ENCODE results near the gene SLC46A2.

SLC46A2 gene

GRCh38 chr9:112856843-112857242 is 33.8 kb downstream of the SLC46A2 start:
- DNase-seq, result no peak
- peaks cover 47% of the 10 kb centered on the region for H3K4me1 Mint-ChIP-seq
- TF ChIP-seq CTCF (IDR thresholded peaks at IDR 0.05), result no peak
- H3K27me3 Mint-ChIP-seq (ENCODE audit: low read depth, poor library complexity), result peaks cover 4% of the 10 kb centered on the region
- no peak overlapping the region for H3K27ac Mint-ChIP-seq
- peaks cover 28% of the 10 kb centered on the region for H3K36me3 Mint-ChIP-seq (ENCODE audit: low read depth)
- no peak overlapping the region for H3K4me3 Mint-ChIP-seq
- H3K9me3 Mint-ChIP-seq, result no peaks in the 10 kb centered on the region

- H3K27ac Mint-ChIP-seq, result no peak overlapping the region
- H3K27me3 Mint-ChIP-seq (ENCODE audit: low read depth, poor library complexity), result peaks cover 4% of the 10 kb centered on the region
- DNase-seq, result no peak
- peaks cover 34% of the 10 kb centered on the region for H3K36me3 Mint-ChIP-seq (ENCODE audit: low read depth)
- no peaks in the 10 kb centered on the region for H3K9me3 Mint-ChIP-seq
- no peak overlapping the region for H3K4me3 Mint-ChIP-seq
- TF ChIP-seq CTCF (IDR thresholded peaks at IDR 0.05), result no peak
- H3K4me1 Mint-ChIP-seq, result peaks cover 42% of the 10 kb centered on the region
Measured at GRCh38 chr9:112856200-112856599, 34.5 kb downstream of the SLC46A2 start.

GRCh38 chr9:112854657-112855056 is 36.0 kb downstream of the SLC46A2 start:
- Mint-ChIP-seq H3K4me3 (no peak overlapping the region), H3K9me3 (no peaks in the 10 kb centered on the region), H3K4me1 (peaks cover 42% of the 10 kb centered on the region), H3K36me3 (ENCODE audit: low read depth) (peaks cover 28% of the 10 kb centered on the region), H3K27ac (no peak overlapping the region), H3K27me3 (ENCODE audit: low read depth, poor library complexity) (peaks cover 4% of the 10 kb centered on the region)
- DNase-seq, result no peak
- TF ChIP-seq CTCF (IDR thresholded peaks at IDR 0.05), result no peak

GRCh38 chr9:112853882-112854585 is 36.6 kb downstream of the SLC46A2 start:
- Mint-ChIP-seq H3K4me3 (no peak overlapping the region), H3K9me3 (no peaks in the 10 kb centered on the region), H3K27me3 (ENCODE audit: low read depth, poor library complexity) (peaks cover 4% of the 10 kb centered on the region), H3K36me3 (ENCODE audit: low read depth) (peaks cover 28% of the 10 kb centered on the region), H3K27ac (no peak overlapping the region), H3K4me1 (peaks cover 42% of the 10 kb centered on the region)
- TF ChIP-seq CTCF (IDR thresholded peaks at IDR 0.05), result no peak
- DNase-seq, result no peak

GRCh38 chr9:112852741-112853504 is 37.8 kb downstream of the SLC46A2 start:
- peaks cover 36% of the 10 kb centered on the region for H3K4me1 Mint-ChIP-seq
- no peaks in the 10 kb centered on the region for H3K9me3 Mint-ChIP-seq
- H3K27ac Mint-ChIP-seq, result no peak overlapping the region
- no peak for DNase-seq
- H3K27me3 Mint-ChIP-seq (ENCODE audit: low read depth, poor library complexity), result peaks cover 4% of the 10 kb centered on the region
- H3K36me3 Mint-ChIP-seq (ENCODE audit: low read depth), result peaks cover 28% of the 10 kb centered on the region
- no peak for TF ChIP-seq CTCF (IDR thresholded peaks at IDR 0.05)
- H3K4me3 Mint-ChIP-seq, result no peak overlapping the region

Measured in nephron progenitor cell (in vitro differentiated cells).